SK-N-DZ (cell line): ENCODE data around the gene SMPX. TPM values are rescaled to one million over a fixed set of nuclear protein-coding genes. Genes with fewer than 3 reads are reported as not detected.
"Not testable (repeated sequence)": the region's sequence is repeated elsewhere in the genome, so short reads cannot be mapped to it uniquely, and the experiment has no call there.

ENCODE experiments used
- DNase-seq: peaks from one replicate; pipeline ENCODE4 v3.0.0-alpha.2; 2015; ENCODE audit warnings: low spot score
- polyA plus RNA-seq, 2 experiments: library from polyadenylated mRNA; depleted of rRNA; stranded (reverse); fragments of >200 nt; gene quantifications; 2 replicates each; pipeline ENCODE4 v1.2.3, GENCODE V29; 2014

The SMPX gene
- polyA plus RNA-seq (2014; cell fraction: cytosol; rRNA removed), result not detected in 2 replicates
- not detected in 2 replicates for polyA plus RNA-seq (2014; cell fraction: nucleus; rRNA removed)

- DNase-seq, result no peak
These were observed at the start of gene SMPX for GRCh38 chrX:21757960-21758359. Gene SMPX (minus strand): TSS chrX:21758116. CDS start chrX:21754290, 3,826 bp downstream.

GRCh38 chrX:21806691-21807090 is 48.8 kb upstream of the SMPX start:
- DNase-seq, result no peak

DNA sequence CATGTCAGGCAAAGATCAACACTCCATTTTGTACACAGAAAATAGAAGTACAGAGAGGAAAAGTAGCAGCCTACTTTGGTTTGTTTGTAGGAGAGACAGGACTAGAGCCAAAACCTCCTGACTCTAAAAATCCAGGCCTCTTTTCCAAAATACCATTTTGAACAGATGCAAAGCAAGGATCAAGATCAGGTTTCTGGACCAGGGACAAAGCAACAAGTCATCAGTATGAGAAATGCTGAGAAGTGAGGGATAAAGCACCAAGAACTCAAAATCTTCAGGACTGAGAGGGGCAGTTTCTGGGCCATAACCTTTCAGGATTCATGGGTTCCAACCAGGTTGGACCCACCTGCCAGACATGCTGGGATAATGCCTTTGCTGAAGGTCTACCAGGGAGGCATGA is 44.9 kb upstream of the SMPX start:
- no peak for DNase-seq

GRCh38 chrX:21802054-21802670 is 44.2 kb upstream of the SMPX start:
- DNase-seq, result no peak

- no peak for DNase-seq
These were observed 42.4 kb upstream of the SMPX start for GRCh38 chrX:21800344-21800770.

GRCh38 chrX:21799767-21800166 is 41.9 kb upstream of the SMPX start:
- DNase-seq, result no peak

- DNase-seq, result no peak
These were observed 40.8 kb upstream of the SMPX start for GRCh38 chrX:21798677-21799219.

- DNase-seq, result no peak
These were observed 24.1 kb upstream of the SMPX start for GRCh38 chrX:21781976-21782375.

- no peak for DNase-seq
These were observed 23.6 kb upstream of the SMPX start for GRCh38 chrX:21781525-21781924.

- DNase-seq, result no peak
These were observed 21.2 kb upstream of the SMPX start for GRCh38 chrX:21779095-21779494.

DNA sequence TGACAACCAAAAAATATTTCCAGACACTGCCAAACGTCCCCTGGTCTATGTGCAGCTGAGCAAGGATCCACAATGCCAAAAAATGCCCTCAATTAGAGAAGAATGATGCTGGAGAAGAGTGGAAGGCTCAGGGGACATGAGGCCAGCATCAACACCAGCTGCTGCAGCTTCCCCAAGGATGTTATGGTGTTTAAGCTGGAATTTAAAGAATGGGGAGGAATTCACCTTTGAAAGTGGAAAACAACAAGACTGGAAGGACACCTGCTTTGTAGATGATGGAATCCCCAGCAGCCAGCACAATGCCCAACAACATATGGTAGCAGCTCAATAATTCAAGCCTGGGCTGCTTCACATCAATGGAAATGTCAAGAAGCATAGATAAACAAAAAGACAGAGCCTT is 20.3 kb upstream of the SMPX start:
- DNase-seq, result no peak

- not testable (repeated sequence) for DNase-seq
These were observed 17.2 kb upstream of the SMPX start for GRCh38 chrX:21775128-21775527.

DNA sequence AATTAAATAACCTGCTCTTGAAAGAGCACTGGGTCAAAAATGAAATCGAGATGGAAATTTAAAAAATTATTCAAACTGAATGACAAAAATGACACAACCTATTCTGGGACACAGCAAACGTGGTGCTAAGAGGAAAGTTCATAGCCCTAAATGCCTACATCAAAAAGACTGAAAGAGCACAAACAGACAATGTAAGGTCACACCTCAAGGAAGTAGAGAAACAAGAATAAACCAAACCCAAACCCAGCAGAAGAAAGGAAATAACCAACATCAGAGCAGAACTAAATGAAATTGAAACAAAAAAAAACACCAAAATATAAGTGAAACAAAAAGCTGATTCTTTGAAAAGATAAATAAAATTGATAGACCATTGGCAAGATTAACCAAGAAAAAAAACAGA is 15.1 kb upstream of the SMPX start:
- DNase-seq, result not testable (repeated sequence)

DNA sequence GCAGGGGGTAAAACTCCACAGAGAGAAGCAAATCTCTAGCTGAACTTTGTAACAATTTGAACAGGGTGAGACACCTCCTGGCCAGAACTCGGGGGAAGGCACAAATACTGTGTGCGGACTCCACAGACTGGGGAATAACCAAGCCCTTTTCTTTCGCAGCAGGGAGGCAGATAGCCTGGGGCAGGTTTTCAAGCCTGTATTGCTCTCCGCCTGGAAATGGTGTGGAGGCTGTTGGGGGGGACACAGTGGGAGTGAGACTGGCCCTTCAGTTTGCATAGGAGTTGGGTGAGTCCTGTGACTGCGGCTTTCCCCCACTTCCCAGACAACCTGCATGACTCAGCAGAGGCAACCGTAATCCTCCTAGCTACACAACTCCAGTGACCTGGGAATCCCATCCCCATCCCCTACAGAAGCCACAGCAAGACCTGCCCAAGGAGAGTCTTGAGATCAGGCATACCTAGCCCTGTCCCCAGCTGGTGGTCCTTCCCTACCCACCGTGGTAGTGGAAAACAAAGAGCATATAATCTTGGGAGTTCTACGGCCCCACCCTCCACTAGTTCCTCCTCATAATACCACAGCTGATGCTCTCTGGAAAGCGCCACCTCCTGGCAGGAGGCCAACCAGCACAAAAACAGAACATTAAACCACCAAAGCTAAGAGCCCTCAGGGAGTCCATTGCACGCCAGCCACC is 12.9 kb upstream of the SMPX start:
- no peak for DNase-seq

- DNase-seq, result no peak
These were observed 8.2 kb upstream of the SMPX start for GRCh38 chrX:21766101-21766500.

DNA sequence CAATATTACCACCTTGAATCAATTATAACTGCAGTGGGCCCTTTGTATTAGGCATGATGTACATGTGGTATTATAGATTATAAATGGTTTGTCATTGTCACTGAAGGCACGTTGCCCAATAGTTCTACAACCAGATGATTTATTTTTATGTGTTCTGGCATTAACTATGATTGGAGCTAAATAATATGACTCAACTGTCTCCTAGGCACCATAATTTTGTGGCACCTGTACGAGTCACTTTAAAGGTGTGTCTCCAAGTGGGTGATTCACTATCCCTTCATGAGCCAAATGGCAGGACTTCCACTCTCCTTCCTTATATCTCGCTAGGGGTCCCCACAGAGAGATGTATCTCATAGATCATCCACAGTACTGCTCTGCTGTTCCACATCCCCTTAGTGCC is 6.1 kb upstream of the SMPX start:
- no peak for DNase-seq

DNA sequence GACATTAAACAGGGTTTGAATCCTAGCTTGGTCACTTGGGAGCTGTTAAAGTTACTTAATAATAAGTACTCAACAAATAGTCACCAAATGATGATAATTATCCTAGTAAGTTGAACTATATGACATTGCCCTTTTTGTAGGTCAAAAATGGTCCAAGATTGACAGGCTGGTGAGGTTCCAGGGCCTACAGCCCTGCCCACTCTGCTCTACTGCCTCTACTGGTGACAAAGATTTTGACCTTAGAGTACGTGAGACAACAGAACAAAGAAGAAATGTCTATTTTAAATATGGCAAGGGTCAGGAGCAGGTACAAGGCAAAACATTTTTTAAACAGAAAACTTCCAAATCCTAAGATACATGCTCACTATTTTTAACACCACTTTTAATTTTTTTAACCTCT is 572 bp upstream of the SMPX start:
- DNase-seq, result no peak

DNA sequence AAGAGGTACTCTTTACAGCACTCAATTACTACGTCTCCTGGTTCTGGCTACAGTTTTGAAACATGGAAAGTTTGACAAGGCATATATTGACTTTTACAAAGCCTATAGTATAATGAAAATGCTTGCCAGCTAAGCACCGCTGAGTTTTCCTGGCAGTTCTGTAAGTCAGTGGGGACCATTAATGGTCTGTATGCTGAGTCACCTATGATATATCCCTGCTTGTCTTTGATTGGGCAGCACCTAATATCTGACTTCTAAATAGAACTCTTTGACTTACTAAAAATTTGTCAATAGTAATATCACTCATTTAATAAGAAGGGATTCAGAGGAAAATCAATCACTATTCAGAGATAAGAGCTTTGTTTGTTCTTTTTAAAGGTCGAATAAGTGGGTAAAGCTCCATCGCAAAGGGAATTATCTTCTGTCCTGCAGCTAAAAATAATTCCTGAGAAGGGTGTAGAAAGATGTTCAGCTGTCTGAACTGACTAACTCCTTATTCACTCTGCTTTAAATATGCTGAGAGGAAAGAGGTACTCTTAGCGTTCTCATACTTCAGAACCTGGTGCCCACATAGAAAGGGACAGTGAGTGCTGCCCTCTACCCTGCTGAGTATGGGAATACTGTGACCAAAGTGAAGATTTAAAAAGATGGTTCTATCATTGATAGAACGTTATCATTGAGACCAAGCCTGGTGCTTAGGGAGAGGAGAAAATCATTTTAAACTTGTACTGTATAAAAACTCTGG is 959 bp downstream of the SMPX start:
- no peak for DNase-seq

GRCh38 chrX:21749924-21750323 is 8.0 kb downstream of the SMPX start:
- no peak for DNase-seq

GRCh38 chrX:21748235-21748634 is 9.7 kb downstream of the SMPX start:
- no peak for DNase-seq

DNA sequence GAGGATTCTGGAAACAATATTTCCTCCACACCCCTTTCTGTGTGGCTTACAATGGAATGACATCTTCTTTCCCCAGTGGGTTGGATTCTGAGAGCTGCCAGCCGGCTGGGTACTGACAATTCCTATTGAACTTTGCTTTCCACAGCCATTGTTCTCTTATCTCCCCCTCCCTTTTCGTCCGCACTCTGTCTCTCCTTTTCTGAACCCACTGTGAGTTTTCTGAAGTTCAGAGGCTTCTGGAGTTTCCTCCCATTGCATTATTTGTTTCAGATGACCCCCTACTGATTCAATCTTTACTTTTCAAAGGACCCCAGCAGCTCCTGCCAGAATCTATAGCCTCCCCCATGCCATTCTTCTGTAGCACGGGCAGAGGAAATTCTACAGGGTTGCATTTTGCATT is 10.4 kb downstream of the SMPX start:
- DNase-seq, result no peak

DNA sequence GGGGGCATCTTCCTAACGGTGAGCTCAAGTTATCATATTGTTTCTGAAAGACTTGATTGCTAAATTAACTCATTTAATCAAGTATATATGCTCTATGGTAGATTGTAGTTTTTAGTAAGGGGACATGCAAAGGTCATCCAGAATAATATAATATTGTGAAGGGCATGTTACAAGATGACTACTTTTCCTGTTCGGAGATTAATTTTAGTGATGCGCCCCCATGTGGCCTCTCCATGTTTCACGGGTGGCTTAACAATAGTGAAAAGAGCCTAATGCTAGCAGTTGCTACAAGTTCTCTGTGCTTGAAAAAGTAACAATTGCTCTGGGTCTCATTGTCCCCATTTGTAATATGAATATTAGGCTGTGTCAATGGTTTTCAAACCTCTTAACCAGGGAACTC is 12.2 kb downstream of the SMPX start:
- DNase-seq, result no peak
